ENCODE data around the gene PMPCA.

Gene PMPCA

DNA sequence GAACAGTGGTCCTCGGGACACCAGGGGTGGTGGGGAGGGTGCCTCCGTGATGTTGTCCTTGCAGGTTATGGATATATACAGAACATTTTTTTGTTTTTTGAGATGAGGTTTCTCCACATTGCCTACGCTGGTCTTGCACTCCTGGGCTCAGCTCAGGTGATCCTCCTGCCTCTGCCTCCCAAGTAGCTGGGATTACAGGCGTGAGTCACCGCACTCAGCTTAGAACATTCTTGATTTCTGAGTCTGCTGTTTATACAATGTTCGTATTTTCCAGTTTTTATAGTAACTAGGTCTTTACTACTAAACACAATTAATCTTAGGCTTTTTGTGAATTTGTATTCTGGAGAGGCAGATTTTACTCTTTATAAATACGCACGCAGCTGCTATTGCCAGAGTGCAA lies 6.0 kb downstream of the PMPCA start:
- TF ChIP-seq, protein P1, sequence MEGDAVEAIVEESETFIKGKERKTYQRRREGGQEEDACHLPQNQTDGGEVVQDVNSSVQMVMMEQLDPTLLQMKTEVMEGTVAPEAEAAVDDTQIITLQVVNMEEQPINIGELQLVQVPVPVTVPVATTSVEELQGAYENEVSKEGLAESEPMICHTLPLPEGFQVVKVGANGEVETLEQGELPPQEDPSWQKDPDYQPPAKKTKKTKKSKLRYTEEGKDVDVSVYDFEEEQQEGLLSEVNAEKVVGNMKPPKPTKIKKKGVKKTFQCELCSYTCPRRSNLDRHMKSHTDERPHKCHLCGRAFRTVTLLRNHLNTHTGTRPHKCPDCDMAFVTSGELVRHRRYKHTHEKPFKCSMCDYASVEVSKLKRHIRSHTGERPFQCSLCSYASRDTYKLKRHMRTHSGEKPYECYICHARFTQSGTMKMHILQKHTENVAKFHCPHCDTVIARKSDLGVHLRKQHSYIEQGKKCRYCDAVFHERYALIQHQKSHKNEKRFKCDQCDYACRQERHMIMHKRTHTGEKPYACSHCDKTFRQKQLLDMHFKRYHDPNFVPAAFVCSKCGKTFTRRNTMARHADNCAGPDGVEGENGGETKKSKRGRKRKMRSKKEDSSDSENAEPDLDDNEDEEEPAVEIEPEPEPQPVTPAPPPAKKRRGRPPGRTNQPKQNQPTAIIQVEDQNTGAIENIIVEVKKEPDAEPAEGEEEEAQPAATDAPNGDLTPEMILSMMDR (IDR thresholded peaks at IDR 0.05) = no peak

- TF ChIP-seq, protein P1 (IDR thresholded peaks at IDR 0.05) = no peak
These were observed 6.5 kb downstream of the PMPCA start for GRCh38 chr9:136416914-136417313.

DNA sequence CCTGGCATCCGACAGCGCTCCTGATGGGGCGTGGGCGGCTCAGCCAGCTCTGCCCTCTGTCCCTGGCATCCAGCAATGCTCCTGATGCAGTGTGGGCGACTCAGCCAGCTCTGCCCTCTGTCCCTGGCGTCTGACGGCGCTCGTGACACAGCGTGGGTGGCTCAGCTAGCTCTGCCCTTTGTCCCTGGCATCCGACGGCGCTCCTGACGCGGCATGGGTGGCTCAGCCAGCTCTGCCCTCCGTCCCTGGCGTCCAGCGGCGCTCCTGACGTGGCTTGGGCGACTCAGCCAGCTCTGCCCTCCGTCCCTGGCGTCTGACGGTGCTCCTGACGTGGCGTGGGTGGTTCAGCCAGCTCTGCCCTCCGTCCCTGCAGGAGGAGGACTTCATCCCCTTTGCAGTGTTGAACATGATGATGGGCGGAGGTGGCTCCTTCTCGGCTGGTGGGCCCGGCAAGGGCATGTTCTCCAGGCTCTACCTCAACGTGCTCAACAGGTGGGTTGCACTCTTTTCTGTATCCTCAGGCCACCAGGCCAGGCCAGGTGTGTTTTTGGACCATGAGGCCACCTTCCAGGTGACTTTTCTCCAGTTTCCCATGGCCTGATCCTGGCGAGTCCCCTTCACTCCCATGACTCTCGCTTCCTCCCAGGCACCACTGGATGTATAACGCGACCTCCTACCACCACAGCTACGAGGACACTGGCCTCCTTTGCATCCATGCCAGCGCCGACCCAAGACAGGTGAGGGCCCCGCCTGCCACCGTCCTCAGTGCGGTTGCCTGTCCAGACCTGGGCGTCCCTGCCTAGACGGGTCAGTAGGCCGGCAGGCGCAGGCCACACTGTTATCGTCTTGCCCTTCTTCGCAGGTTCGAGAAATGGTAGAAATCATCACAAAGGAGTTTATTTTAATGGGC lies 8.0 kb downstream of the PMPCA start:
- TF ChIP-seq, protein P1 (IDR thresholded peaks at IDR 0.05) = no peak

GRCh38 chr9:136419092-136419420 lies 8.6 kb downstream of the PMPCA start:
- TF ChIP-seq, protein P1 (IDR thresholded peaks at IDR 0.05) = no peak

DNA sequence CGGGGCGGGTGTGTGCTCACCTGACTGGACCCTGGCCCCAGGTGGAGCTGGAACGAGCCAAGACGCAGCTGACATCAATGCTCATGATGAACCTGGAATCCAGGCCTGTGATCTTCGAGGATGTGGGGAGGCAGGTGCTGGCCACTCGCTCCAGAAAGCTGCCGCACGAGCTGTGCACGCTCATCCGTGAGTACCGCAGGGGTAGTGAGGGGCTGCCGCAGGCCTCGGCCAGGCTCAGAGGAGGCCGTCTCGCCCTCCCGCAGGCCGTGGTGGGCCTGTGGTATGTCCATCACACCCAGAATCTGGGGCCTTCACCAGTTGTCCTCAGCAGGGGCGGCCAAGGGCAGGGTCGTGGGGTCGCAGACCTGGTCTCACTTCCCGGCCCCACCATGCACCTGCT lies 11.3 kb downstream of the PMPCA start:
- TF ChIP-seq, protein P1 (IDR thresholded peaks at IDR 0.05) = no peak

DNA sequence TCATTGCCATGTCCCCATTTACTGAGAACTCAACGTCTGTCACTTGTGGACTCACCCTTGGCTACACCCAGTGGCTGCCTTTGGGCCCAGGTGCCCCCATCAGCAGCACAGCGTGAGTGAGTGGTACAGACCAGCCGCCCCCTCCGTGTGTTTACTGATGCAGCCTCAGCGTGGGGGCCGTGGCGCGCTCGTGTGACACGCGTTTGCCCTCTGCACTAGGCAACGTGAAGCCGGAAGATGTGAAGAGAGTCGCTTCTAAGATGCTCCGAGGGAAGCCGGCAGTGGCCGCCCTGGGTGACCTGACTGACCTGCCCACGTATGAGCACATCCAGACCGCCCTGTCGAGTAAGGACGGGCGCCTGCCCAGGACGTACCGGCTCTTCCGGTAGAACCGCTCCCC lies 12.4 kb downstream of the PMPCA start:
- TF ChIP-seq, protein P1 (IDR thresholded peaks at IDR 0.05) = no peak

DNA sequence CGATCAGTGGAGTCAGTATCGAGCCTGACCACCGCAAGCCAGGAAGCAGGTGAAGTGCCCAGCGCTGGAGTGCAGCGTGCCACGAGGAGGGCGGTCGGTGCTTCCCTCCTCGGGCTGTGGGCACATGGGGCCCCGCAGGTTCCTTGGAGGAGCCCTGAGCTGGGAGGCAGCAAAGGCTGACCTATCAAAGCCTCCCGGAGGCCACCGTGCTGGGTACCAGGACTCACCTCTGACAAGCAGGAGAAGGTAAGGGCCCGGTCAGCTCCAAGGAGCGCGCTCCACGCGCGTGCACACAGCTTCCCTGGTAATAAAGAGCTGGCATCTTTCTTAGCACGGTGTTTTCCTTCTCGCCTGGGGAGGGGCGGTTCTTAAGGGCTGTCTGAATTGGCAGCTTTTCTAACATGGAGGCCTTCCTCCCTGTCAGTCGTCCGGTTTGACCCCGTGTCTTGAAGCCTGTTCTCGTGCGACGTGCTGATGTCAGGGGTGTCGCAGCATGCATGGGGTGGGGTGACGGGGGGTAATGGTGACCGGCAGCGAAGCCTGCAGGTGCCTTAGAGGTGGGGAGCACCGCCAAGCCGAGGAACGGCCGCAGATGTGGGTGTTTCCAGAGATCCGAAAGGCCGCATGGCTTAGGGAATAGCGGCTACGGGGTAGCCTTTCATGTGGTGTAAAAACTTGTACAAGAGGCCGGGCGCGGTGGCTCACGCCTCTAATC lies 13.1 kb downstream of the PMPCA start:
- TF ChIP-seq, protein P1 (IDR thresholded peaks at IDR 0.05) = no peak
